Karpas-422 (cell line): ENCODE measurements around the gene CLIC5. TPM values are rescaled to one million over a fixed set of nuclear protein-coding genes. Genes with fewer than 3 reads are reported as not detected.

Source experiments
- DNase-seq: peaks from one replicate; pipeline ENCODE4 v3.0.0-alpha.2; 2015
- H2AFZ ChIP-seq: fragments of 200-600 bp; sonication (generic); 2 replicates; pipeline ENCODE4 v1.6.1; 2014; ENCODE audit warnings: antibody characterized with exemption, low read length, mixed read lengths
- H3K27ac ChIP-seq: fragments of 200-600 bp; sonication (generic); 2 replicates; pipeline ENCODE4 v1.5.1; 2014; ENCODE audit warnings: mild to moderate bottlenecking, low read length, moderate library complexity
- H3K27me3 ChIP-seq: fragments of 200-600 bp; sonication (generic); 2 replicates; pipeline ENCODE4 v1.6.1; 2014; ENCODE audit warnings: low read length, mixed read lengths
- H3K36me3 ChIP-seq: fragments of 200-600 bp; sonication (generic); 2 replicates; pipeline ENCODE4 v1.6.1; 2014; ENCODE audit warnings: low read length, mixed read lengths; ENCODE audit not compliant: insufficient read depth
- H3K4me1 ChIP-seq: fragments of 200-600 bp; sonication (generic); 2 replicates; pipeline ENCODE4 v1.6.1; 2014; ENCODE audit warnings: mild to moderate bottlenecking, low read length, mixed read lengths
- H3K4me2 ChIP-seq: fragments of 200-600 bp; sonication (generic); 2 replicates; pipeline ENCODE4 v1.6.1; 2014; ENCODE audit warnings: low read length, low read depth, mild to moderate bottlenecking; ENCODE audit not compliant: poor library complexity, severe bottlenecking
- H3K4me3 ChIP-seq: fragments of 200-600 bp; sonication (generic); 2 replicates; pipeline ENCODE4 v1.5.1; 2014; ENCODE audit warnings: mild to moderate bottlenecking, antibody characterized with exemption, low read length, mixed read lengths
- H3K79me2 ChIP-seq: fragments of 200-600 bp; sonication (generic); 2 replicates; pipeline ENCODE4 v1.6.1; 2014; ENCODE audit warnings: mild to moderate bottlenecking, low read length, mixed read lengths
- H3K9ac ChIP-seq: fragments of 200-600 bp; sonication (generic); 2 replicates; pipeline ENCODE4 v1.6.0; 2014; ENCODE audit warnings: low read length
- H3K9me2 ChIP-seq: fragments of 200-600 bp; sonication (generic), shearing (Covaris generic); replicated peaks from 2 replicates; pipeline ENCODE4 v1.6.0; 2014; ENCODE audit warnings: mild to moderate bottlenecking, low read length, moderate library complexity; ENCODE audit not compliant: insufficient read depth
- H3K9me3 ChIP-seq: fragments of 300-700, 200-600 bp; sonication (generic); 2 replicates; pipeline ENCODE4 v1.6.1; 2014; ENCODE audit warnings: low read length, mixed read lengths
- H4K20me1 ChIP-seq: fragments of 200-600 bp; sonication (generic); 2 replicates; pipeline ENCODE4 v1.6.1; 2014; ENCODE audit warnings: mild to moderate bottlenecking, antibody characterized with exemption, low read length, low read depth; ENCODE audit not compliant: insufficient read depth
- total RNA-seq: library from RNA; depleted of rRNA; stranded (reverse); fragments of >200 nt; shearing (Covaris generic); gene quantifications from 2 replicates; pipeline ENCODE4 v1.2.3, GENCODE V29; 2014; ENCODE audit warnings: low replicate concordance

CLIC5 gene
- total RNA-seq, 1 experiment from 2014 or later, result not detected

DNA sequence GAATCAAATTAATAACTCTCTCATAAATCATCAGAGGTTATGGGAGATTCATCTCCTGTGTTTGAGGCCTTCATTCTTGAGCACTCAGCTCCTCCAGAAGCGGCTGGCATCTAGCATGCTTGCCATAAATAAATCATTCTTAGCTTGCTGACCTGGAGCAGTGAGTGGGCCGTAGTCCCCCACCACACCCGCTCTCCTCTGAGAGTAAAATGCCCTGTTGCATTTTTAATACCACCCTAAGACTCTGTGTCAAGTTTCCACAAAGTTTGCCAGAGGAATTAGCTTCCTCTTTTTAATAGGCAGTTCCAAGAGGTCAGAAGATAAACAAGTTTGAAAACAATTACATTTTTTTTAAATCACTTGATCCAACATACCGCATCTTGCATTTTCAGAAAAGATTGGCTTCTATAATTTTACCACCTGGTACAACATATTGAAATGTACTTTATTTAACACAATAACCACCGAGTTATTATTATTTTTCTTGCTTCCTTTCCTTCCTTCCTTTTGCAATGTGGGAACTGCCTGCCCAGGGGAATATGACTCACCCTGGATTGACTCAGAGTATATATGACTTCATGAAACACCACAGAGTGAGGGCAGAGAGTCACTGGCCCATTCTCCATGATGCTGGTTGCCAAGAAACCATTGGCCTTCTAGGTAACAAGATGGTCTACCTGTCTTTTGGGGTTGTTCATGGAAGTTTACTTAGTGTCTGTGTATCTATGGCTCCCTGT is 29.4 kb upstream of the CLIC5 start:
- Histone ChIP-seq H3K79me2 (no peaks in the 10 kb centered on the region), H3K4me2 (no peak overlapping the region)

DNA sequence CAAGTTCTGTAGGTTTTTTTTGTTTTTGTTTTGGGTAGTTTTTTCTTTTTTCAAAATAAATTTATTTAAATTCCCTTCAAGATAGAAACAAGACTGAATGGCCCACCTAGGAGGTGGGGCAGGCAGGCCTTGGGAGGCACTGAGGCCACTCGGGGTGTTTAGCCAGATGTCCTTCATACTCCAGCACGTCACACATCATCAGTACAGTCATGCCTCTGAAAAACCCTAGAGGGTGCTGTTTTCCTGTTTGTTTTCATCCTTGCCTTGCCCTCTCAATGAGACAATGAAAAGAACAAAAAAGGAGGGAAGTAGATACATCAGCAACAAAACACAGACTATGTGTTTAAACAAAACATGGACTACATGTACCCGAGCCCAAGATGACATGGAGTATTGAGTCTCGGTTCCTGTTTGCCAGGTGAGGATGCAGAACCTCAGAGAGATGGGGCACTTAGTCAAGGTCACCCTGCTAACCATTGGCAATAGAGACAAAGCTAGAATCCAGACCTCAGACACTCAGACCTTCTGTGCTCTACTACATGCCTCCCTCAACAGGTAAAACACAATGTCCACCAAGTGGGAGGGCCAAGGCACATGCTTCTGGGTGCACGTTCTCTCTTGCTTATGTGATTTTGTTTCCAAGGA is 26.8 kb upstream of the CLIC5 start:
- Histone ChIP-seq H3K4me3 (no peak overlapping the region), H3K9ac (no peak overlapping the region), H3K79me2 (no peaks in the 10 kb centered on the region), H3K4me1 (no peaks in the 10 kb centered on the region), H2AFZ (no peak overlapping the region), H3K27ac (no peak overlapping the region), H3K4me2 (no peak overlapping the region), H3K36me3 (no peaks in the 10 kb centered on the region), H3K27me3 (no peaks in the 10 kb centered on the region), H3K9me2 (no peaks in the 10 kb centered on the region), H4K20me1 (no peaks in the 10 kb centered on the region), H3K9me3 (no peaks in the 10 kb centered on the region)
- peak; percentile 76 for DNase-seq

More for the DNA sequence above, 29.4 kb upstream of the CLIC5 start:
- H3K27me3 ChIP-seq, result no peaks in the 10 kb centered on the region
- H3K4me3 ChIP-seq, result no peak overlapping the region
- no peak overlapping the region for H2AFZ ChIP-seq
- H3K27ac ChIP-seq, result no peak overlapping the region
- H3K9ac ChIP-seq, result no peak overlapping the region
- no peaks in the 10 kb centered on the region for H4K20me1 ChIP-seq
- H3K9me3 ChIP-seq, result no peaks in the 10 kb centered on the region
- no peaks in the 10 kb centered on the region for H3K4me1 ChIP-seq
- DNase-seq, result no peak
- no peaks in the 10 kb centered on the region for H3K9me2 ChIP-seq
- no peaks in the 10 kb centered on the region for H3K36me3 ChIP-seq

DNA sequence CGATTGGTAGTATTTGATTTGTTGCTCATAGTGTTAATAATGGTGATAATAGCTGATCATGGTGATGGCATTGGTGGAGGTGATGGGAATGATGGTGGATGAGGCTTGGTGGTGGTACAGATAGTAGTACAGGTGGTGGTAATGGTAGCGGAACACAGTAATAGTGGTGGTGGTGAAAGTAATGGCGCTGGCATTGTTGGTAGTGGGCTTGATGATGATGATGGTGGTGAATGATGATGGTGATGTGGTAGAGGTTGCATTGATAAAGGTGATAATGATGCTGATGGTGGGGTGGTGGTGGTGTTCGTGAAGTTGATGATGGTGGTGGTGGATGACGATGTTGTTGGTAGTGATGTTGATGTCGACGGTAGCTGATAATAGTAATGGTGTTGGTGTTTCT is 24.6 kb upstream of the CLIC5 start:
- H3K27me3 ChIP-seq, result no peaks in the 10 kb centered on the region
- no peak overlapping the region for H2AFZ ChIP-seq
- H3K4me2 ChIP-seq, result no peak overlapping the region
- no peak overlapping the region for H3K27ac ChIP-seq
- DNase-seq, result no peak
- no peaks in the 10 kb centered on the region for H4K20me1 ChIP-seq
- no peaks in the 10 kb centered on the region for H3K79me2 ChIP-seq
- H3K9me3 ChIP-seq, result no peaks in the 10 kb centered on the region
- no peak overlapping the region for H3K4me3 ChIP-seq
- H3K4me1 ChIP-seq, result no peaks in the 10 kb centered on the region
- no peaks in the 10 kb centered on the region for H3K36me3 ChIP-seq
- no peak overlapping the region for H3K9ac ChIP-seq
- H3K9me2 ChIP-seq, result no peaks in the 10 kb centered on the region

DNA sequence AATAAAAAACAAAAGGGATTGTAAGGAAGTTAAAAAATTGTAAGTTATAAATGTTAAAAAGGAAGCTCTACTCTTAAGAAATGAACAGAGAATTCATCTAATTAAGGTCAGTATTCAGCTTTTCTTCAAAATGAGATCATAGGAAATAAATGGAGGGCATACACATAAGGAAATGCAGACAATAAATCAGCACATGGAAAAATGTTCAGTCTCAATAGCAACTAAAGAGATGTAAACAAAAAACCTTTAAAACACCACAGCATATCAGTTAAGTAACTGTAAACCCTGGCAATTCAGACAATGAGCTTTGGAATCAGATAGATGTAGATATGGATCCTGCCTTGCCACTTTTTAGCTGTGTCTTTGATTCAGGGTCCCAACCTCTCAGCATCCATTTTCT is 24.0 kb upstream of the CLIC5 start:
- H3K4me1 ChIP-seq, result no peaks in the 10 kb centered on the region
- H3K27ac ChIP-seq, result no peak overlapping the region
- DNase-seq, result no peak
- H3K36me3 ChIP-seq, result no peaks in the 10 kb centered on the region
- no peak overlapping the region for H3K9ac ChIP-seq
- H2AFZ ChIP-seq, result no peak overlapping the region
- H3K9me3 ChIP-seq, result no peaks in the 10 kb centered on the region
- H3K9me2 ChIP-seq, result no peaks in the 10 kb centered on the region
- H4K20me1 ChIP-seq, result no peaks in the 10 kb centered on the region
- no peak overlapping the region for H3K4me3 ChIP-seq
- no peak overlapping the region for H3K4me2 ChIP-seq
- H3K79me2 ChIP-seq, result no peaks in the 10 kb centered on the region
- no peaks in the 10 kb centered on the region for H3K27me3 ChIP-seq

DNA sequence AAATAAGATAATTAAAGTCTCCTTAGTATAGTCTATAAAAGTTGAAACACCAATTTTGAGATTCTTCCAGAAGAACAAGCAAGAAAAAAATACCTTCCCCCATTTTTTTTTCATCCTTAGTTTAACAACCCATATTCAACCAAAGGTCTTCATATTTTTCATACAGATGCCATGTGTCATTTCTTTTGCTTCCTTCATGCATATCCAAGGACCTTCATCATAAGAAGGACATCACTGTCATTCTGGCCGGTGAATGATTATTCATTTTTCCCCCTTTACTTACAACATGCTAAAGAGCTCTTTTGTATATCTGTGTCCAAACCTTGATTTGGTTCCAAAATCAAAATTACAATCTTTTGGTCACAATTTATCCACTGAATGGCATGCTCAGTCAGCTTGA is 21.3 kb upstream of the CLIC5 start:
- no peak overlapping the region for H3K4me2 ChIP-seq
- H3K9me3 ChIP-seq, result no peaks in the 10 kb centered on the region
- no peak overlapping the region for H3K27ac ChIP-seq
- no peaks in the 10 kb centered on the region for H3K36me3 ChIP-seq
- H3K4me3 ChIP-seq, result no peak overlapping the region
- no peaks in the 10 kb centered on the region for H3K4me1 ChIP-seq
- H3K27me3 ChIP-seq, result no peaks in the 10 kb centered on the region
- H3K9me2 ChIP-seq, result no peaks in the 10 kb centered on the region
- H2AFZ ChIP-seq, result no peak overlapping the region
- H3K9ac ChIP-seq, result no peak overlapping the region
- H4K20me1 ChIP-seq, result no peaks in the 10 kb centered on the region
- no peaks in the 10 kb centered on the region for H3K79me2 ChIP-seq
- no peak for DNase-seq

DNA sequence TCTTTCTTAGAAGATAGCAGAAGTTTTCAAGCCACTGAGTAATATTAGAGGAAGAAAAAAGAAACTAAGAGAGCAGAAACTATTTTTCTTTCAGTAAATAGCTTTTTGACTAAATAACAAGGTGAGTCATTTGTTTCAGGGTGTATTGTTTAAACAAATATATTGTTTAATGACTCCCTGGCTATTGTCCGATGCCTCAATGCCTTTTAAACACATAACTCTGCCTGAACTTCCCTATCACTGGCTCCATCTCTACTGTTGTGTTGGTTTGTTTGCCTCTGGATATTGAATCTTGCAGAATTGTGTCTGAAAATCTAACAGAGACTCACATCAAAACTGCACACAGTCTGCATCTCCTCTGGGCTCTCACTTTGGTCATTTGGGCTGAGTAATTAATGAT is 19.6 kb upstream of the CLIC5 start:
- DNase-seq, result no peak
- H3K27me3 ChIP-seq, result no peaks in the 10 kb centered on the region
- H3K27ac ChIP-seq, result no peak overlapping the region
- no peak overlapping the region for H3K4me3 ChIP-seq
- H3K9ac ChIP-seq, result no peak overlapping the region
- H3K4me2 ChIP-seq, result no peak overlapping the region
- H3K36me3 ChIP-seq, result no peaks in the 10 kb centered on the region
- no peaks in the 10 kb centered on the region for H4K20me1 ChIP-seq
- no peaks in the 10 kb centered on the region for H3K9me2 ChIP-seq
- H3K79me2 ChIP-seq, result no peaks in the 10 kb centered on the region
- H2AFZ ChIP-seq, result no peak overlapping the region
- no peaks in the 10 kb centered on the region for H3K4me1 ChIP-seq
- H3K9me3 ChIP-seq, result no peaks in the 10 kb centered on the region

DNA sequence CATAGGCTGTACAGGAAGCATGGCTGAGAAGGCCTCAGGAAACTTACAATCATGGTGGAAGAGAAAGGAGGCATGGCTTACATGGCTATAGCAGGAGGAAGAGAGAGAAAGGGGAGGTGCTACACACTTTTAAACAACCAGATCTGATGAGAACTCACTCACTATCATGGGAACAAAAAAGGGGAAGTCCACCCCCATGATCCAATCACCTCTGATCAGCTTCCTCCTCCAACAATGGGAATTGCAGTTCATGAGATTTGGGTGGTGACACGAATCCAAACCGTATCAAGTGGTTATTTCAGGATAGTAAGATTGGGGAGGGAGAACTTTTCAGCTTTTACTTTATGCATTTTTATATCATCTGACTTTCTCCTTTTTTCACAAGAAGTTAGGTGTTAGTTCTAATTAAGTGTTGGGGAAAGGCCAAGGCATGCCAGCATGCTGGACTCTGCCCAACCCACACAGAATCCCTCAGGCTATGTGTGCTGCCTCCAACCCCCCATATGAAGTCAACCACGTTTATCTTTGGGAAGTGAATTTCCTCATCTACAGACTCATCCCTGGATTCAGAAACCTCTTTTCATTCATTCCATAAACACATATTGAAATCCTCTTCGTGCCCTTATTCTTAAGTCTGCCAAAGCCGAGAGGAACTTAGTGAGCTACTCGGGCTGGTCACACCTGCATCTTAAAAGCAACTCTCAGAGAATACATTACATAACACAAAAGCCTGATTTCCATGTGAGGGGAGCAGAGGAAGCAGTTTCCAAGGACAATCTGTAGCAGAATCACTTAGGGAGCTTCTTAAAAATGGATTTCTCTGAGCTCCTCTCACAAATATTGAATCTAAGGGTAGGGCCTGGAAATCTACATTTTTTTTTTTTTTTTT is 16.7 kb upstream of the CLIC5 start:
- Histone ChIP-seq H3K79me2 (no peaks in the 10 kb centered on the region), H2AFZ (no peak overlapping the region), H3K9me2 (no peaks in the 10 kb centered on the region), H3K27me3 (no peaks in the 10 kb centered on the region), H3K4me3 (no peak overlapping the region), H4K20me1 (no peaks in the 10 kb centered on the region), H3K27ac (no peak overlapping the region), H3K9me3 (no peaks in the 10 kb centered on the region), H3K4me1 (no peaks in the 10 kb centered on the region), H3K4me2 (no peak overlapping the region), H3K9ac (no peak overlapping the region), H3K36me3 (no peaks in the 10 kb centered on the region)
- DNase-seq, result no peak

DNA sequence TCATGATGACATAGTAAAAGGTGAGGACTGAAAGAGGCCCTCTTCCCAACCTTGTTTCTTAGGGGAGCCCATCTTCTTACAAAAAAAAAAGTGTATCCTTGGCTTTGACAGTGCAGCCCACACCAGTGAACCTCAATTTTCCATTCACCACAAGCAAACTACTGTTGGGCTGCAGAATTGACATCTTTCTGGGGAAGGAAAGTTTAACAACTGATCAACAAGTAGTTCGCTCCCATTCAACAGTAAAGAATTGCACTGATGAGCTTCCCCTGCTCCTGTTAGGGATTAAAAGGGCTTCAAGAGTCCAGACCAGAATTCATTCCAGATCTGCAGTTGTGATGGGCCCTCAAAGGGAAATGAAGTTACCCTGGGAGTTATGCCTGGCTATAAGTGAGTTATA is 13.9 kb upstream of the CLIC5 start:
- Histone ChIP-seq H3K36me3 (no peaks in the 10 kb centered on the region), H3K9me2 (no peaks in the 10 kb centered on the region)
- no peak for DNase-seq

More for the DNA sequence above, 13.9 kb upstream of the CLIC5 start:
- Histone ChIP-seq H2AFZ (no peak overlapping the region), H3K9me3 (no peaks in the 10 kb centered on the region), H3K4me1 (no peaks in the 10 kb centered on the region), H3K79me2 (no peaks in the 10 kb centered on the region), H4K20me1 (no peaks in the 10 kb centered on the region), H3K27me3 (no peaks in the 10 kb centered on the region), H3K4me3 (no peak overlapping the region), H3K9ac (no peak overlapping the region), H3K4me2 (no peak overlapping the region), H3K27ac (no peak overlapping the region)
